Measurements from ENCODE around the gene F3. TPM values are rescaled to one million over a fixed set of nuclear protein-coding genes. Genes with fewer than 3 reads are reported as not detected.
A peak's percentile ranks its signal among the peaks of the same experiment; 100 is the strongest.

Gene F3
- total and polyA plus RNA-seq, 10 donors: 1.1 to 12.4 (median 4.8) TPM

- intact Hi-C loops (cut with DNase I; ENCODE audit: low total_unique reads): no loop called here
- Histone ChIP-seq H3K9me3 (no peaks in the 10 kb centered on the region), H3K4me3 (peak overlapping the region; percentile 45 to 83 (median 64)), H3K27me3 (replicated peaks in 1 of 7) (peaks cover 0 to 46% (median 11%) of the 10 kb centered on the region in 7 donors), H3K27ac (peak overlapping the region; percentile 55 to 89 (median 82)), H3K36me3 (no peaks in the 10 kb centered on the region), H3K4me1 (peaks cover 4 to 40% (median 33%) of the 10 kb centered on the region in 6 donors)
- WGBS, 5 donors: 2 to 10% (median 2%) methylated on average over 20 to 26 of the region's 26 CpGs
- peak; percentile 75 for DNase-seq
- TF ChIP-seq POLR2AphosphoS5 (IDR thresholded peaks at IDR 0.05): no peak
- no peak for TF ChIP-seq CTCF (IDR thresholded peaks at IDR 0.05 in 8 of 11, conservative IDR thresholded peaks at IDR 0.05 in 3 of 11)
- TF ChIP-seq POLR2A (IDR thresholded peaks at IDR 0.05): no peak
Measured at GRCh38 chr1:94542088-94542870, 720 bp upstream of the F3 start.

DNA sequence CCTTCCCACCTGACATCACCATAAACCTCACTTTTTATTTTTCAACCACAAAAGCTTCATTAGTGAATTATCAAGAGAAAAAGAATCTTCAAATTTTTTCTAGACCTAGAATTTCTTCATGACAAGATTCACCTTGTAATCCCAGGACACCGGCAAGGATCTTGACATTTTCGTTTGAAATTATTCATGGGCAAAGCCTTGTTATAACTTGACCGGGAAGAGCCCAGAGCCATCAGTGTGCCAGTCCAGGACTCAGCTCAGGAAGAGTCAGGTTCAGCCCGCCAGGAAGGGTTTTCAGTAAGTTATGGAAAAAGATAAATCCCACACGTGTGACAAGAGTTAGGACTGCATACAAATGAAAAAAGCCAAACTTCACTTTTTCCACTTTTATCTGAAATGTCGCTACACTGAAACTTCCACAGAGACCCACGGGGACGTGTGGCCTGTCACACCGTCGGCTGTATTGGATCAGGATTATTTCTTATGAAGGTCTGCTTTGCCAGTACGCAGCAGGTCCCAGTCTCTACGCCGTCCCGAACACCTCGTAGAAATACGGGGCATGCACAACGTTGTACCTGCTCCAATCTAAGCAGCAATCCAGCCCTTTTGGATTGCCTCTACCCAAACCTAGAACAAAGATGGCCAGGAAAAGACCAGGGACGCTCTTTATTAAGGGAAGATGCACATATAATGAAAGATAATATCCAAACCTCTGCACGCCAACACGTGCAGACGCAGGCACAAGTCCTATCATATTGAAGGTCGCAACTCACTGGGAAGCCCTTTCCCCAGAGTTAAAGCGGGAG lies 916 bp downstream of the F3 start:
- TF ChIP-seq POLR2A (IDR thresholded peaks at IDR 0.05) (no peak), POLR2AphosphoS5 (IDR thresholded peaks at IDR 0.05) (no peak), CTCF (IDR thresholded peaks at IDR 0.05 in 8 of 11, conservative IDR thresholded peaks at IDR 0.05 in 3 of 11) (no peak)
- Histone ChIP-seq H3K36me3 (peaks cover 0 to 3% (median 0%) of the 10 kb centered on the region in 6 donors), H3K9me3 (no peaks in the 10 kb centered on the region), H3K4me1 (peaks cover 4 to 40% (median 33%) of the 10 kb centered on the region in 6 donors), H3K27me3 (replicated peaks in 1 of 7) (peaks cover 0 to 46% (median 11%) of the 10 kb centered on the region in 7 donors), H3K4me3 (peak overlapping the region; percentile 45 to 83 (median 64)), H3K27ac (peak overlapping the region; percentile 55 to 89 (median 82))
- WGBS, 5 donors: 54 to 63% (median 56%) methylated on average over 23 of the region's 23 CpGs
- intact Hi-C loops (cut with DNase I; ENCODE audit: low total_unique reads): no loop called here
- no peak for DNase-seq

- intact Hi-C loops (cut with DNase I; ENCODE audit: low total_unique reads): no loop called here
- H3K4me1 ChIP-seq: peaks cover 4 to 40% (median 33%) of the 10 kb centered on the region in 6 donors
- H3K4me3 ChIP-seq: peak overlapping the region in 1 of 8 donors; percentile 9
- DNase-seq: no peak
- H3K27me3 ChIP-seq (replicated peaks in 1 of 7): peaks cover 0 to 46% (median 11%) of the 10 kb centered on the region in 7 donors
- no peak for TF ChIP-seq CTCF (IDR thresholded peaks at IDR 0.05 in 8 of 11, conservative IDR thresholded peaks at IDR 0.05 in 3 of 11)
- TF ChIP-seq POLR2AphosphoS5 (IDR thresholded peaks at IDR 0.05): no peak
- TF ChIP-seq POLR2A (IDR thresholded peaks at IDR 0.05): no peak
- 78 to 97% (median 89%) methylated on average over 3 of the region's 3 CpGs for WGBS, 5 donors
- H3K9me3 ChIP-seq: no peaks in the 10 kb centered on the region
- H3K27ac ChIP-seq: no peak overlapping the region
- peaks cover 0 to 15% (median 0%) of the 10 kb centered on the region in 6 donors for H3K36me3 ChIP-seq
Measured at GRCh38 chr1:94539496-94539895, 2.1 kb downstream of the F3 start.
